SKM-1 (cell line): ENCODE measurements around the gene SEC22C.

Experiments
- DNase-seq: peaks from one replicate; lab custom pipeline; 2025; ENCODE audit not compliant: unreplicated experiment; lab: John Stamatoyannopoulos, UW

SEC22C gene

GRCh38 chr3:42515391-42515916, 66.3 kb downstream of the SEC22C start:
- no peak for DNase-seq

- DNase-seq = no peak
Measured at GRCh38 chr3:42514876-42515275, 66.9 kb downstream of the SEC22C start.

DNA sequence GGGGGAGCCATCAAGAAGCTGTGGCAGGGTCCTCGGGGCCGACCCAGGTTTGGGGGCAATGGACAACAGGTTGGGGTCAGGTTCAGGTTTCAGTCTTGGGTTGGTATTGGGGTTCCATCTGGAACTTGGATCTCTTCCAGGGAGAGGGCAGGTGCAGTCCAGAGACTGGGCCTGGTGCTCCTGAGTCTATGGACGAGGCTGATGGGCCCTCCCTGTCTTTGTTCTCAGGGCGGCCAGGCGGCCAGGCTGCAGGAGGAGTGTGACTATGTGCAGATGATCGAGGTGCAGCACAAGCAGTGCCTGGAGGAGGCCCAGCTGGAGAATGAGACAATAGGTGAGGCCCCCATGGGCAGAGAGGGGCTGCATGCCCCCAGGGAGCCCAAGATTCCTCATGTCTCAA, 68.2 kb downstream of the SEC22C start:
- DNase-seq = no peak

GRCh38 chr3:42513121-42513520, 68.6 kb downstream of the SEC22C start:
- no peak for DNase-seq

DNA sequence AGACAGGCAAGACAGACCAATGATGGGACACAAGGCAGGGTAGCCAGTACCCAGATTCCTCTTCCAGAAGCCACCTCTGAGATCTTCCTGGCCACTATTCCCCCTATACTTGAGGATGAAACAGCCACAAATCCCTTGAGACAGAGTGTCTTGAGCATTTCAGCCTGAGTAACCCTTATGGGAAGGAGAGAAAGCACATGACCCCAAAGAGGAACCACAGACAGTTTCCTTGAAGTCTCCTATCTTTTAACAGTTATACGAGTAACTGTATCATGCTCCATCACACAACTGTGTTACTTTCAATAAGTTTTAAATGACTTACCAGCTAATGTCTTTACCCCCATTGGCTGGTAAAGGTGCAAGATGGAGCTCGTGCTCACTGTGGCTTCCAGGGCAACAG, 70.0 kb downstream of the SEC22C start:
- no peak for DNase-seq

DNA sequence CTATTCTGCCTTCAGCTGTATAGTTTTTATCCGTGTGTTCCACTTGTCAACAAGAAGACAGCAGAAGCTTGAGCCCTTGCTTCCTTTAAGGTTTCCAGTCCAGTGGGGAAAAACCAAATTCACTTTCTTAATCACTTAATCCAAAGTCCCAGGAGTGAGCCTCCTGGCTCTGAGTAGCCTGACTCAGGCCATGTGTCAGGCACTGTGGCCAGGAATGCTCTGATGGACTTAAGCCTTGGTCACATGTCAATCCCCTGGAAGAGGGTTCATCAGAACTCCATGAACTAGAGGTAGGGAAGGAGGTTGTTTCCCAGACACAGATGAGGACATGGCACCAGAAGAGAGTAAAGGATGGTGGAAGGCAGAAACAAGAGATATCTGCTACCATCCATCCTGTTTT, 70.6 kb downstream of the SEC22C start:
- no peak for DNase-seq

DNA sequence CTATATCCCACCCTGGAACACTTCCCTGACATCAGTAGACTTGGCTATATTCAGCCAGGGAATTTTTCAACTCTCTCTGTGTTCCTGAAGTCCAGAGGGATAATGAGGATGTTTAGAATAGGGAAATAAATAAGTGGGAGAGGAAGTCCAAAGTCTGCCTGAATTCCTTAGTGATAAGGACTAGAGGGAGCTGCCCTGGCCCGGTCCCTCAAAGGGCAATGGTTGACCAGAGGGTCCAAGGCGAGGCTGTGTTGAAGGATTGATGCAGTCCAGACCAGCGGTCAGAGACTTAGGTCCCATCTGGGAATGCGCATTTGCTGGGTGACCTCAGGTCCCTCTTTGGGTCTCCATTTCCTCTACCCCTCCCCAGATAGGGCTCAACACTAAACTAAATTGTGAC, 71.4 kb downstream of the SEC22C start:
- no peak for DNase-seq

GRCh38 chr3:42509111-42509510, 72.7 kb downstream of the SEC22C start:
- no peak for DNase-seq

DNA sequence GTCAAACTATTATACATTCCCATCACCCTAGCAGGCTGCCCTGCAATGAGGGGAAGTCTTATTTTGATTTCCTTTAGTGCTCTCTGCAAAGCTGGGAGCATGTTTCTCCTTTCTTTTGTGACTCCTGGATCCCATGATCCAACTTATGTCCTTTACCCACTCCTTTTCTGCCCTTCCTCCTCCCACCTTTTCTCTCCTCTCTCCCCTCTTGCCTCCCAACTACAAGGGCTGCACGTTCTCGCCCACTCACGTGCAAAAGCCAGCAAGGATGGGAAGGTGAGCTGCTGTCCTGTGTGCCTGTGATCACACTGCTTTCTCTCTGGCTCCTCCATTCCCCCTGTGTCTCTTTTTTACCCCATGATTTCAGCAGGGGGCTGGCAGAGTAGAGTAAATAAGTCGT, 73.2 kb downstream of the SEC22C start:
- DNase-seq = no peak

DNA sequence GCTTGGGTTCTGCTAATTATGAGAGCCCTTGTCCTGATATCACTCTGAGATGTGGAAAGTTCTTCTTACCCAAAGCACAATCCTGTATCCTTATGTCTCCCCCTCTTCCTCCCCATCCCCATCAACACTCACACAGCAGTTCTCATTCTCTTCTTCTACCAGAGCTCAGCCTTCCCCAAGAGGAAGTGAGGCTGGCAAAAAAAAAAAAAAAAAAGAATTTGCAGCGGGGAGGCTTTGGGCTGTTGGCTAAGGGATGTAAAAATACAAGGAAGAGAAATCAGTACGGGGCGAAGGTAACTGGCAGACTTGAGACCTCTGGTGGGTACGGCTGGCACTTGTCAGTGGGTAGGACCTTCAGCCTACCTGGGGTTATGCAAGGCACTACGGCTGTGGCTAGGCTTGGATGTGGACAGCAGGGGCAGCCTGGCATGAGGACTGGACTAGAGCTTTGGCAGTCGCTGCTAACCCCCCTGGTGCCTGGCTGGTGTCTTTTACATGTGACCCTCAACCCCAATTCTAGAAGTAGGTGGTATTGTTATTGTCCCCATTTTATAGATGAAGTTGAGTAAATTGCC, 73.9 kb downstream of the SEC22C start:
- no peak for DNase-seq

DNA sequence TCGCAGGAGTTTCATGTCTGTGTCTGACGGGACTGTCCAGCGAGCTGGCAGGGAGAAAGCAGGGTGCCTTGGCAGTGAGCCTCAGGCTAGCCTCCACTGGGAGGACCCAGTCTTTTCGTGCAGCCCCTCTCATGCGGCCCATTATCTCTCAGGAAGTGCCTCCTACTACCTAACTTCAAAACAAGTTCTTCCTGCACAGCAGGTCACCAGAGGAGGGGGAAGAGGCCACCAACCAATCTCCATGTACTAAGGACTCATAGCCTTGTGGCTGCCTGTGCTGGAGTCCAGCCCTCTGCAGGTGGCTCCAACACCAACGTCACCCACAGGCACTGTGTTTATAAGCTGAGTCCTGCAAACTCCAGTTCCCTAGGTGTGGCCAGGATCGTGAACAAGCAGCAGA, 74.5 kb downstream of the SEC22C start:
- no peak for DNase-seq

DNA sequence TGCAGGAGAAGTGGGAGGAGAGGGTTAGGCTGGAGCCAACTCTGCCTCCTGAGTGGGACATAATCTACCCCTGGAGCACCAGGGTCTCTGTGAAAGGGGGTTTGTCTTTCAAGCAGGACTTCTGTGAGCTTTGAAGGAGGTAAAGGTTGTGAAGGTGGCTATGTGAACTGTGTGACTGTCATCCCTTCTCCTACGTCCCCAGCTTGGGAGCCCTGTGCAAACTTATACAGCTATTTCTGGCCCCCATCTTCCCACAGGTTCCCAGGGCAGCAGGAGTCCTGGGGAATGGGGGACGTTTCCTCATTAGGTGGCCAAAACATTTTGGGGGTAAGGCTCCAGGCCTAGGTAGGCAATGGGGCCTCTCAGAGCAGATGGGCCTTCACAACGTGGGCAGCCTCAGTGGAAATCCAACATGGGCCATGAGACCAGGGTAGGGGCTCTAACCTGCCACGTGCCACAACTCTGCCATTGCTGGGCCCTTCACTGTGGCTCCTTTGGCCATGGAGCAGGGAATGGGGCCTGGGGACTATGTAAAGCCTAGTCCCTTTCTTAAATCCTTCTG, 75.8 kb downstream of the SEC22C start:
- DNase-seq = no peak

DNA sequence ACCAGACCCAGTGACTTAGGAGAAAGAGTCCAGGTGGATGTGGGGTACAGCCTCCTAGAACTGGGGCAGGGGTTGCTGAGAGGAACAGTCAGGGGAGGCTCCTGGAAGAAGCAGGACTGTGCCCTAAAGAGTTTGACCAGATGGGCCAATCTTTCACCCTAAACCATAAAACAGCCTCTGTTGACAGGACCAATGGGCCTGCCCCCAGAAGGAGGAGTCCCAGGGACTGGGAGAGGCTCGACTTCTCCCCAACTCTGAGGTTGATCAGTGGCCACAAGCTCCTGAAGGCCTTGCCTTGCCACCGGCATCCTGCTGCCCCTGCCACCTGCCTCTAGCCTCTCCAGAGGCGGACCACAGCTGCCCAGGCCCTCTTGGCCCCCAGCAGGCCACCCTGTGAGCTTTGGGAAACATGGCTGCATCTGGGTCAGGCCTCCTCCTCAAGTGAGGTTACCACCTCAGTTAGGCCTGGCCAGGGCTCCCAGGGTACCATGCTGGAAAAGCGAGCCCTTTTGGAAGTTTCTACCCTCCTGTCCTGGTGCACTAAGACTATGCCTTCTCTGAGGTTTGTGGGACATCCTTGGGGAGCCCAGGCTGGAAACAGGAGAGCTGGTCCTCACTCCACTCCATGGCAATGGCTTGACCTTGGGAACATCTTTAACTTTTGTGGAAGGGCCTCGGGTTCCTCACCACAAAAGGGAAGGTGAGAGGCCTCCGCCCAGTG, 76.5 kb downstream of the SEC22C start:
- no peak for DNase-seq

GRCh38 chr3:42504334-42505127, 77.2 kb downstream of the SEC22C start:
- DNase-seq = no peak

DNA sequence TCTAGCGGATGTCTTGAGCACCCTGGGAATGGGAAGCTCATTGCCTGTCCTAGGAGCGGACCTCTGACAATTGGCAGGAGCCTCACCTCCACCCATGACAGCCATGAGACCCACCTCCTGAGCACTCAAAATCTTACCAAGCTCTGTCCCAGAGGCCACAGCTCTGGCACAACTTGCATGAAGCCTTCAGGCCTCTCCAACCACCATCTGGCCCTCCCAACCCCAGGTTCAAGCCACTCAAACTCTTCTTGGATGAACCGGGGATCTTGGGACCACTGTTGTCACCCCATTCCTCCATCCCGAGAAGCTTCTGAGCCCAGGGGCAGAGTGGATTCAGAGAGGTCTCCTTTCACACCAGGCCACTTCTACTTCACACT, 77.8 kb downstream of the SEC22C start:
- DNase-seq = no peak

DNA sequence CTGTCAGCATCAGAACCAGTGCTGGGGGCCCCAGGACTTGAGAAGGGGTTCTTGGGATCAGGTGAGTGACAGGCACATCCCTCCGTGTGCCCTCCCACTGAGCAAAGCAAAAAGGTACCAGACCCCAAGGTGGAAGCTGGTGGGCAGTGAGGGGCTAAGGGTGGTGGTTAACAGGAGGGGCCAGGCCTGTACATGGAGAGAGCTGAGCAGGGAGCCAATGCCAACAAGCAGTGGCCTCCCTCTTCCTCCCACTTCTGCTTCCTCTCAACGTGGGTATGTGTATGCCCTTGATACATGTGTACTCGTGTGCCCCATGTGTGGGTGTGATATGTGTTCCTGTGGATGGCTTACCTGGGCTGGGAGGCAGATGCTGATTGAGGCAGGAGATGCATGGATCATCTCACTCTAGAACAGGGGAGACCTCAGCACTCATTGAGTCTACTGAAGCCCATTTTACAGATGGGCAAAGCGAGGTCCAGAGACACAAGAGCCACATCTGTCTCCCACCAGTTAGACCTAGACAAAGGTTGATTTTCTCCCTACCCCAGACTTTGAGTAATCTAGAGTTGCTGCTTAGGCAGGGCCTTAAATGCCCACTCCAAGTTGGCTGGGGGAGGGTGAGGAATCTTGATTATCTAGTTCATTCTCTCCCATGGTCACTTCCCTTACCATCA, 78.4 kb downstream of the SEC22C start:
- DNase-seq = no peak

DNA sequence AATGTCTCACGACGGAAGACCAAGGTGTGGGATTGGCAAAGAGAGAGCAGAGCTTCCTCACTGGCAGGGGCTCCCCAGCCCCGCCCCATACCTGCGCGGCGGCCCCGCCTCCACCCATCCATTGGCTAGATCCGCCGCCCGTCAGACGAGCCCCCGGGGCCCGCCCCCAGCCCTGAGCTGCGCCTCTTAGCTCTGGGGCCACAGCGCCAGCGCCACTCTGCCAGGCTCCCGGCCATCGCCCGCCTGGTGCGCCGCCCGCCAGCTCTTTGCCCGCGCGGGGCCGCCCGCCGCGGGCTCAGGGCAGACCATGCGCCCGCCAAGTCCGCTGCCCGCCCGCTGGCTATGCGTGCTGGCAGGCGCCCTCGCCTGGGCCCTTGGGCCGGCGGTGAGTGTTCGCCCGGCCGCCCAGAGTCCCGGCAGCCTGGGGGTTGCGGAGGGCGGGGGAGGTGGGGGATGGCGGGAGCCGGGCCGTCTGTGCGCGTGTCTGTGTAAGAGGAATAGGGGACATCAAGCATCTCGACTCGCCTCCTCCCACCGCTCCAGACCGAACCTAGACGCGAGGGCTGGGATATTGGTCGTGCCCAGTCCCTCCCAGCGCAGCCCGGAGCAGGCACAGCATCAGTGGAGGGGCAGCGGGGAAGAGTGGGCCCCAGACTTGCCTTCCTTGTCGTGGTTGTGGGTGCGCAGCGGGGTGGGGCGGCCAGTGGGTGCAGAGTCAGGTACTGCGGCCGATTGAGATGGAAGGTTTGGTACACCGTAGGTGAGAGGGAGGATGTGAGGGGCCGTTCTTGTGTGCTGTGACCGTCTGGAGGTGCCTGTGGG, 79.1 kb downstream of the SEC22C start, which contains the start of gene VIPR1:
Gene VIPR1, plus strand, starts transcription at position 215 of the 822 bp plus-strand sequence. Its CDS starts 93 bp downstream, at position 308.
- DNase-seq = peak; percentile 80

DNA sequence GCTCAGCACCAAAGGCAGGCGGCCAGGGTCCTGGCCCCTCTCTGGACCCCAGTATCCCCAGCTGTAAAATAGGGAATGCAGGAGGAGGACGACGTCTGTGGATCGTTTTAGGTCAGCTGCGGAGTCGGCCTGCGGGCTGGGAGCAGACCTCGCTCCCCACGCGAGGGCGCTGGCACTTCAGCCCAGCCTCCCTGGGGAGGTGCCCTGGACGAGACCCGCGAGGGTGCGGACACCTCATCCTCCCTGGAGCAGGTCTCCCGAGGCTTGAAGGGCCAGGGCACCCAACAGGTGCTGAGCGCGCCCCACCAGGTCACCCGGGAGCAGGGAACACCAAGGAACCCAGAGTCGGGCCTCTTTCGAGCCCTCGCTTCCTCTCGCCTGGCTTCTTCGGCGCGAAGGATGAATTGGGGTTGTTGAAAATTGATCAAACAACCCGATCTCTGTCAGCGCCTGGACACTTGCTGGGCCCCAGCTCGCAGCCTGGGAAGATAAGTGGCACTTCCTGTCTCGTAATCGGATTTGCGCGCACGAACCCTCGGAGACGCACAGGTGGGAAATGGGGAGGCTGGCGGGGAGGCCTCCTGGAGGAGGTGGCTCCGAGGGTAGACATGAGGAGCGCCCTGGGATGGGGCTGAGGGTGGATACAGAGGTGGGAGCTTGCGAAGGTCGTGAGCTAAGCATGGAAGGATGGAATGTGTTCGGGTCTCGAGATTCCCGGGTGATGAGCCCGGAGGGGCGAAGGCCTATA, 79.9 kb downstream of the SEC22C start:
- DNase-seq = peak; percentile 41

DNA sequence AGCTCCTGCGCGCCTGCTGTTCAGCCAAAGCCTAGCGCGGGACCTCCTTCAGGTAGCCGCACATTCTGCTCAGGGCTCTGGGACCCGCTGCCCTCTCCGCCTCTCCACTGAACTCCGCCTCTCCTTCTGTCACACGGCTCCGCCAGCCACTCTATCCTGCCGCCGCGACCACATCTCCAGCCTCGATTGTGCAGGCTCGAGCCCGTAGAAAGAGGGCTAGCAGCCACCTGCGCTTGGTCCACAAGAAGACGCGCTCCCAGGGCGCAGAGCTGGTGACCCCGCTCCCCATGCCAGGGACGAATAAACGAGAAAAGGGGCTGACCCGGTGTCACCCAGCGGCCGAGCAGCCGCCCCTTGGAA, 80.5 kb downstream of the SEC22C start:
- no peak for DNase-seq

DNA sequence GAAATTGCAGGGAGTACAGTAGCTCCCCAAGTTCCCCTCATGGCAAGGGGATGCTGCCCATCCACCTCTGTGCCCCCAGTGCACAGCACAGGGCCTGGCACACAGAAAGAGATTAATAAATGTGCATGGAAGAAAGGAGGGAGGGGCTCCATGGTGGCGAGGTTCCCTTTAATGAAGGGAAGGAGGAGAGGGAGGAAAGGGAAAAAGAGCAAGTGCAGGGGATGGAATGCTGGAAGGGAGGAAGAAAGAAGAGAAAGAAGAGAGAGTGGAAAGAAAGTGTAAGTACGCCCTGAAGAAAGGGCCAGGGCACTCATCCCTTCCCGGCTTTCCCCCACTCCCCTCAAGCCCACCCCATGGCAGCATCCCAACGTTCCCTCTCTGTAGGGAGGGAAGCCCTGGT, 80.9 kb downstream of the SEC22C start:
- no peak for DNase-seq
